CD8-positive, alpha-beta memory T cell (primary cell): ENCODE data around the gene CACNA1B. TPM values are rescaled to one million over a fixed set of nuclear protein-coding genes. Genes with fewer than 3 reads are reported as not detected.

ENCODE experiments used
- CTCF ChIA-PET: fragments of 350-600 bp; sonication (Branson Sonifier 250); formaldehyde crosslinking; loops from one replicate; lab custom pipeline; 2021; ENCODE audit warnings: antibody characterized with exemption; lab: Charles Lee
- POLR2A ChIA-PET: fragments of 350-600 bp; sonication (Branson Sonifier 250); formaldehyde crosslinking; loops from one replicate; lab custom pipeline; 2021; ENCODE audit warnings: antibody characterized with exemption; lab: Charles Lee
- DNase-seq, 5 donors: peaks; one replicate each; pipeline versions ENCODE4 v3.0.0 to v3.0.0-alpha.2; 2020 to 2022; ENCODE audit warnings: mixed read lengths in 1 of 5
- H3K27ac ChIP-seq: one replicate; pipeline ENCODE4 v1.7.0; 2013; ENCODE audit warnings: low read depth, mild to moderate bottlenecking, low read length, moderate library complexity
- H3K27me3 ChIP-seq: 2 replicates; pipeline ENCODE4 v1.7.0; 2013; ENCODE audit warnings: low read length, mild to moderate bottlenecking; ENCODE audit not compliant: insufficient read depth, poor library complexity, severe bottlenecking
- H3K36me3 ChIP-seq: 2 replicates; pipeline ENCODE4 v1.7.0; 2013; ENCODE audit warnings: mild to moderate bottlenecking, low read length, moderate library complexity; ENCODE audit not compliant: insufficient read depth
- H3K4me1 ChIP-seq: 2 replicates; pipeline ENCODE4 v1.7.0; 2013; ENCODE audit warnings: mild to moderate bottlenecking, low read length, moderate library complexity; ENCODE audit not compliant: insufficient read depth
- H3K4me3 ChIP-seq: 2 replicates; pipeline ENCODE4 v1.7.0; 2013; ENCODE audit warnings: mild to moderate bottlenecking, low read length
- H3K9me3 ChIP-seq: 2 replicates; pipeline ENCODE4 v1.7.0; 2013; ENCODE audit warnings: mild to moderate bottlenecking, low read length
- H3K27ac Mint-ChIP-seq, 8 donors: one replicate each; pipeline ENCODE4 v1.8.0; 2020 to 2021; ENCODE audit warnings: mixed read lengths in 8 of 8, mild to moderate bottlenecking in 6 of 8, inconsistent platforms in 3 of 8, moderate library complexity in 3 of 8
- H3K27me3 Mint-ChIP-seq, 2 donors: one replicate each; pipeline ENCODE4 v1.8.0; 2020 to 2021; ENCODE audit warnings: mixed read lengths in 2 of 2, mild to moderate bottlenecking in 1 of 2, moderate library complexity in 1 of 2
- H3K36me3 Mint-ChIP-seq, 3 donors: one replicate each; pipeline ENCODE4 v1.8.0; 2020 to 2021; ENCODE audit warnings: mixed read lengths in 3 of 3, inconsistent platforms in 1 of 3, mild to moderate bottlenecking in 1 of 3
- H3K4me1 Mint-ChIP-seq, 3 donors: one replicate each; pipeline ENCODE4 v1.8.0; 2020 to 2021; ENCODE audit warnings: mixed read lengths in 3 of 3, inconsistent platforms in 1 of 3, mild to moderate bottlenecking in 1 of 3
- H3K4me3 Mint-ChIP-seq, 7 donors: one replicate each; pipeline ENCODE4 v1.8.0; 2020 to 2021; ENCODE audit warnings: mixed read lengths in 7 of 7, mild to moderate bottlenecking in 6 of 7, moderate library complexity in 4 of 7, inconsistent platforms in 2 of 7
- H3K9me3 Mint-ChIP-seq, 5 donors: one replicate each; pipeline ENCODE4 v1.8.0; 2020 to 2022; ENCODE audit warnings: mixed read lengths in 5 of 5, mild to moderate bottlenecking in 3 of 5, moderate library complexity in 2 of 5, inconsistent platforms in 1 of 5
- polyA plus RNA-seq: library from polyadenylated mRNA; unstranded; fragments of 300-500 nt; fragmentation: Illumina TruSeq; gene quantifications from one replicate; pipeline ENCODE4 v1.2.3, GENCODE V29; 2021
- total RNA-seq, 2 experiments: library from RNA; stranded (reverse); gene quantifications; one replicate each; pipeline ENCODE4 v1.2.3, GENCODE V29; 2021

The CACNA1B gene
- total and polyA plus RNA-seq, 3 experiments from 2014 or later = not detected

- Mint-ChIP-seq H3K27ac (no peak overlapping the region), H3K4me1 (no peaks in the 10 kb centered on the region), H3K36me3 (no peaks in the 10 kb centered on the region), H3K4me3 (no peak overlapping the region), H3K9me3 (peaks cover 0 to 1% (median 0%) of the 10 kb centered on the region in 5 donors), H3K27me3 (peaks cover 4 to 16% of the 10 kb centered on the region in 2 donors)
- ChIA-PET POLR2A (no interaction called here), CTCF (no interaction called here)
- Histone ChIP-seq H3K27me3 (no peaks in the 10 kb centered on the region), H3K27ac (no peak overlapping the region), H3K4me1 (no peaks in the 10 kb centered on the region), H3K9me3 (no peaks in the 10 kb centered on the region), H3K4me3 (no peak overlapping the region), H3K36me3 (no peaks in the 10 kb centered on the region)
- DNase-seq = no peak
These were observed 76.3 kb downstream of the CACNA1B start for GRCh38 chr9:137953683-137954438.

GRCh38 chr9:137955224-137955570 lies 77.6 kb downstream of the CACNA1B start:
- H3K4me1 ChIP-seq = no peaks in the 10 kb centered on the region
- Mint-ChIP-seq H3K27me3 (peaks cover 4 to 20% of the 10 kb centered on the region in 2 donors), H3K4me3 (no peak overlapping the region), H3K4me1 (no peaks in the 10 kb centered on the region), H3K9me3 (peaks cover 0 to 1% (median 0%) of the 10 kb centered on the region in 5 donors), H3K27ac (no peak overlapping the region), H3K36me3 (no peaks in the 10 kb centered on the region)
- H3K9me3 ChIP-seq = no peaks in the 10 kb centered on the region
- no peaks in the 10 kb centered on the region for H3K36me3 ChIP-seq
- DNase-seq = no peak
- H3K4me3 ChIP-seq = no peak overlapping the region
- H3K27me3 ChIP-seq = no peaks in the 10 kb centered on the region
- POLR2A ChIA-PET = no interaction called here
- CTCF ChIA-PET = no interaction called here
- H3K27ac ChIP-seq = no peak overlapping the region

- no peak for DNase-seq
- POLR2A ChIA-PET = no interaction called here
- Histone ChIP-seq H3K4me1 (no peaks in the 10 kb centered on the region), H3K4me3 (no peak overlapping the region), H3K9me3 (no peaks in the 10 kb centered on the region), H3K27me3 (no peaks in the 10 kb centered on the region), H3K36me3 (no peaks in the 10 kb centered on the region), H3K27ac (no peak overlapping the region)
- CTCF ChIA-PET = no interaction called here
- H3K4me1 Mint-ChIP-seq = no peaks in the 10 kb centered on the region
- peaks cover 4 to 20% of the 10 kb centered on the region in 2 donors for H3K27me3 Mint-ChIP-seq
- peaks cover 0 to 1% (median 0%) of the 10 kb centered on the region in 5 donors for H3K9me3 Mint-ChIP-seq
- H3K4me3 Mint-ChIP-seq = no peak overlapping the region
- no peaks in the 10 kb centered on the region for H3K36me3 Mint-ChIP-seq
- no peak overlapping the region for H3K27ac Mint-ChIP-seq
These were observed 78.0 kb downstream of the CACNA1B start for GRCh38 chr9:137955586-137955985.

GRCh38 chr9:137956039-137956438 lies 78.5 kb downstream of the CACNA1B start:
- no peaks in the 10 kb centered on the region for H3K36me3 Mint-ChIP-seq
- ChIA-PET POLR2A (no interaction called here), CTCF (no interaction called here)
- no peak for DNase-seq
- H3K27me3 Mint-ChIP-seq = peaks cover 4 to 17% of the 10 kb centered on the region in 2 donors
- H3K4me1 Mint-ChIP-seq = no peaks in the 10 kb centered on the region
- Histone ChIP-seq H3K36me3 (no peaks in the 10 kb centered on the region), H3K9me3 (no peaks in the 10 kb centered on the region), H3K27ac (no peak overlapping the region), H3K27me3 (no peaks in the 10 kb centered on the region), H3K4me3 (no peak overlapping the region), H3K4me1 (no peaks in the 10 kb centered on the region)
- H3K9me3 Mint-ChIP-seq = peaks cover 0 to 1% (median 0%) of the 10 kb centered on the region in 5 donors
- no peak overlapping the region for H3K4me3 Mint-ChIP-seq
- peak overlapping the region in 1 of 8 donors; percentile 6 for H3K27ac Mint-ChIP-seq

GRCh38 chr9:137956688-137957385 lies 79.3 kb downstream of the CACNA1B start:
- no peaks in the 10 kb centered on the region for H3K4me1 ChIP-seq
- H3K27ac ChIP-seq = no peak overlapping the region
- ChIA-PET POLR2A (no interaction called here), CTCF (no interaction called here)
- H3K36me3 ChIP-seq = no peaks in the 10 kb centered on the region
- Mint-ChIP-seq H3K27me3 (peaks cover 6 to 17% of the 10 kb centered on the region in 2 donors), H3K9me3 (peaks cover 0 to 1% (median 0%) of the 10 kb centered on the region in 5 donors), H3K27ac (no peak overlapping the region), H3K4me3 (no peak overlapping the region), H3K4me1 (no peaks in the 10 kb centered on the region), H3K36me3 (no peaks in the 10 kb centered on the region)
- H3K4me3 ChIP-seq = no peak overlapping the region
- H3K27me3 ChIP-seq = no peaks in the 10 kb centered on the region
- DNase-seq = no peak
- H3K9me3 ChIP-seq = no peaks in the 10 kb centered on the region

- H3K36me3 ChIP-seq = no peaks in the 10 kb centered on the region
- Mint-ChIP-seq H3K9me3 (no peaks in the 10 kb centered on the region), H3K27ac (no peak overlapping the region), H3K4me3 (no peak overlapping the region), H3K27me3 (peaks cover 4 to 15% of the 10 kb centered on the region in 2 donors), H3K4me1 (no peaks in the 10 kb centered on the region), H3K36me3 (no peaks in the 10 kb centered on the region)
- H3K9me3 ChIP-seq = no peaks in the 10 kb centered on the region
- ChIA-PET POLR2A (no interaction called here), CTCF (no interaction called here)
- no peak overlapping the region for H3K4me3 ChIP-seq
- no peaks in the 10 kb centered on the region for H3K4me1 ChIP-seq
- H3K27me3 ChIP-seq = no peaks in the 10 kb centered on the region
- no peak overlapping the region for H3K27ac ChIP-seq
- no peak for DNase-seq
These were observed 82.2 kb downstream of the CACNA1B start for GRCh38 chr9:137959641-137960411.

- ChIA-PET CTCF (no interaction called here), POLR2A (no interaction called here)
- no peak overlapping the region for H3K27ac ChIP-seq
- Mint-ChIP-seq H3K4me3 (no peak overlapping the region), H3K4me1 (no peaks in the 10 kb centered on the region), H3K9me3 (no peaks in the 10 kb centered on the region), H3K36me3 (no peaks in the 10 kb centered on the region), H3K27ac (no peak overlapping the region), H3K27me3 (peaks cover 4 to 16% of the 10 kb centered on the region in 2 donors)
- no peaks in the 10 kb centered on the region for H3K36me3 ChIP-seq
- no peak overlapping the region for H3K4me3 ChIP-seq
- DNase-seq = no peak
- H3K4me1 ChIP-seq = no peaks in the 10 kb centered on the region
- H3K27me3 ChIP-seq = no peaks in the 10 kb centered on the region
- H3K9me3 ChIP-seq = no peaks in the 10 kb centered on the region
These were observed 82.9 kb downstream of the CACNA1B start for GRCh38 chr9:137960496-137960895.

- no peaks in the 10 kb centered on the region for H3K9me3 Mint-ChIP-seq
- no peak overlapping the region for H3K4me3 ChIP-seq
- CTCF ChIA-PET = no interaction called here
- H3K27me3 ChIP-seq = no peaks in the 10 kb centered on the region
- POLR2A ChIA-PET = no interaction called here
- no peak overlapping the region for H3K27ac Mint-ChIP-seq
- no peak overlapping the region for H3K27ac ChIP-seq
- H3K4me1 ChIP-seq = no peaks in the 10 kb centered on the region
- peaks cover 0 to 2% (median 0%) of the 10 kb centered on the region in 3 donors for H3K36me3 Mint-ChIP-seq
- no peaks in the 10 kb centered on the region for H3K9me3 ChIP-seq
- H3K27me3 Mint-ChIP-seq = peaks cover 9 to 29% of the 10 kb centered on the region in 2 donors
- no peak for DNase-seq
- no peaks in the 10 kb centered on the region for H3K4me1 Mint-ChIP-seq
- no peak overlapping the region for H3K4me3 Mint-ChIP-seq
- no peaks in the 10 kb centered on the region for H3K36me3 ChIP-seq
These were observed 85.9 kb downstream of the CACNA1B start for GRCh38 chr9:137963525-137963924.
